KMS-11 (cell line): ENCODE measurements around the gene FAM24B.

Experiments used
- H2AFZ ChIP-seq: fragments of 200-600 bp; sonication (generic); 2 replicates; pipeline ENCODE4 v1.6.1; 2016; ENCODE audit warnings: antibody characterized with exemption, mixed run types, low read depth
- H3K27ac ChIP-seq: fragments of 200-600 bp; sonication (generic); 2 replicates; pipeline ENCODE4 v1.6.1; 2016; ENCODE audit warnings: mild to moderate bottlenecking, mixed run types
- H3K27me3 ChIP-seq: fragments of 200-600 bp; sonication (generic); 2 replicates; pipeline ENCODE4 v1.6.1; 2017; ENCODE audit warnings: mild to moderate bottlenecking, low read depth, mixed run types, moderate library complexity; ENCODE audit not compliant: insufficient read depth
- H3K36me3 ChIP-seq: fragments of 200-600 bp; sonication (generic); 2 replicates; pipeline ENCODE4 v1.6.1; 2017; ENCODE audit warnings: mild to moderate bottlenecking, mixed run types; ENCODE audit not compliant: insufficient read depth
- H3K4me1 ChIP-seq: fragments of 200-600 bp; sonication (generic); 2 replicates; pipeline ENCODE4 v1.6.1; 2016; ENCODE audit warnings: mild to moderate bottlenecking, low read depth, mixed run types; ENCODE audit not compliant: poor library complexity, severe bottlenecking
- H3K4me2 ChIP-seq: fragments of 200-600 bp; sonication (generic); 2 replicates; pipeline ENCODE4 v1.7.0; 2016; ENCODE audit warnings: mild to moderate bottlenecking, mixed run types
- H3K4me3 ChIP-seq: fragments of 200-600 bp; sonication (generic); IDR thresholded peaks from 2 replicates; pipeline ENCODE4 v1.6.1; 2017; ENCODE audit warnings: low read depth, low read length, mixed read lengths; ENCODE audit not compliant: insufficient read depth
- H3K79me2 ChIP-seq: fragments of 200-600 bp; sonication (generic); 2 replicates; pipeline ENCODE4 v1.6.1; 2016; ENCODE audit warnings: low read depth, mixed run types; ENCODE audit not compliant: insufficient read depth
- H3K9ac ChIP-seq: fragments of 200-600 bp; sonication (generic); 2 replicates; pipeline ENCODE4 v1.6.1; 2016; ENCODE audit warnings: mild to moderate bottlenecking, mixed run types
- H4K20me1 ChIP-seq: fragments of 200-600 bp; sonication (generic); 2 replicates; pipeline ENCODE4 v1.6.1; 2016; ENCODE audit warnings: mild to moderate bottlenecking, mixed run types; ENCODE audit not compliant: insufficient read depth
- CTCF ChIP-seq: fragments of 200-600 bp; sonication (generic); conservative IDR thresholded peaks from 2 replicates; pipeline ENCODE4 v1.6.1; 2017; ENCODE audit warnings: low read depth, mild to moderate bottlenecking, antibody characterized with exemption, low read length, moderate library complexity, mixed read lengths

The FAM24B gene

GRCh38 chr10:122853665-122854313, 25.6 kb downstream of the FAM24B start:
- Histone ChIP-seq H3K4me1 (peaks cover 34% of the 10 kb centered on the region), H4K20me1 (no peaks in the 10 kb centered on the region), H3K9ac (no peak overlapping the region), H3K79me2 (peaks cover 5% of the 10 kb centered on the region; the same call in 1 of the 2 replicates), H3K27me3 (no peaks in the 10 kb centered on the region), H3K4me3 (no peak overlapping the region), H3K27ac (no peak overlapping the region; the same call in 1 of the 2 replicates), H2AFZ (no peak overlapping the region), H3K4me2 (peak overlapping the region; percentile 34; the same call in 1 of the 2 replicates), H3K36me3 (peaks cover 3% of the 10 kb centered on the region; the same call in 1 of the 2 replicates)
- no peak for TF ChIP-seq CTCF

- Histone ChIP-seq H3K27me3 (no peaks in the 10 kb centered on the region), H3K9ac (no peak overlapping the region), H3K27ac (no peak overlapping the region), H3K79me2 (no peaks in the 10 kb centered on the region; the same call in 1 of the 2 replicates), H3K4me2 (no peak overlapping the region), H3K36me3 (no peaks in the 10 kb centered on the region), H2AFZ (no peak overlapping the region), H3K4me1 (peaks cover 41% of the 10 kb centered on the region), H3K4me3 (no peak overlapping the region), H4K20me1 (no peaks in the 10 kb centered on the region)
- TF ChIP-seq CTCF = no peak
Measured at GRCh38 chr10:122852261-122852660, 27.1 kb downstream of the FAM24B start.

- no peak for TF ChIP-seq CTCF
- H4K20me1 ChIP-seq = no peaks in the 10 kb centered on the region
- no peak overlapping the region for H3K9ac ChIP-seq
- H3K27me3 ChIP-seq = no peaks in the 10 kb centered on the region
- H3K4me2 ChIP-seq = no peak overlapping the region
- H2AFZ ChIP-seq = no peak overlapping the region
- H3K36me3 ChIP-seq = no peaks in the 10 kb centered on the region
- H3K79me2 ChIP-seq = no peaks in the 10 kb centered on the region; the same call in 1 of the 2 replicates
- peaks cover 37% of the 10 kb centered on the region for H3K4me1 ChIP-seq
- no peak overlapping the region for H3K27ac ChIP-seq
- no peak overlapping the region for H3K4me3 ChIP-seq
Measured at GRCh38 chr10:122850705-122851640, 28.4 kb downstream of the FAM24B start.

DNA sequence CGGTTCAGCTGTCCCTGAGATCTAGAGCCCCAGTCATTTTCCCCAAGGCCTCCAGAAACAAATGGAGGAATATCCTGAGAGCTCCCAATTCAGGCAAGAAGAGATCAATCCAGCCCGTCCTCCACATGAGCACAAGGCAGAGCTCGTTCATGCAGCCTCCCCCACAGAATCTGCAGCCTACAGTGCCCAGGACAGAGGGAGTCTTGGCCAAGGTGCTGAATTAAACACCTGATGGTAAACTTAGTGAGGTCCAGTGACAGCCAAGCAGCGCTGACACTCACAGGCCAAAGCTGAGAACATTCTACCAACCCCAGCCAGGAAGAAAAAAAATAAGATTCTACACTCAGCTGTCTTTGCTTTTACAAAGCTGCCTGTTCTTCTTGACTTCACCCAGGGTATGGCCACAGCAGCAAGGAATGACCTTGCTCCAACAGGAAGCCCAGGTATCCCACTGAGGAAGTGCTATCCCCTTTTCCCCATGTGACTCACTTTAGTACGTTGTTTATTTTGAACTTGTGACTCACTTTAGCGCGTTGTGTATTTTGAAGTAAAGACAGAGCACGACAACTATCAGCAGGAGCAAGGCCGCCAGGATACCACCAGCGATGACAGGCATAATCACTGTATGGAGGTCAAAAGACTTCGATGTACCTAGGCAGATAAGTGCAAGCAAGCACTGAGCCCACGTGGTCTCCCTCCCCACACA, 29.3 kb downstream of the FAM24B start:
- Histone ChIP-seq H3K27ac (no peak overlapping the region), H3K4me3 (no peak overlapping the region), H3K36me3 (no peaks in the 10 kb centered on the region), H2AFZ (no peak overlapping the region), H3K9ac (no peak overlapping the region), H3K79me2 (no peaks in the 10 kb centered on the region; the same call in 1 of the 2 replicates), H4K20me1 (no peaks in the 10 kb centered on the region), H3K27me3 (no peaks in the 10 kb centered on the region), H3K4me1 (peaks cover 28% of the 10 kb centered on the region), H3K4me2 (no peak overlapping the region)
- TF ChIP-seq CTCF = no peak
